HCT116 (cell line): Measurements from ENCODE around the gene MYRFL. TPM values are rescaled to one million over a fixed set of nuclear protein-coding genes. Genes with fewer than 3 reads are reported as not detected.

Experiments
- ATAC-seq: fragments of 200-7000 bp; cut with Tn5 transposase; 2 replicates; pipeline ENCODE4 v1.9.1; 2020; ENCODE audit warnings: mild to moderate bottlenecking, moderate library complexity
- BruUV-seq: library from RNA; stranded (reverse); fragments of 400-500 nt; replicated peaks from 2 replicates; lab custom pipeline; 2021; lab: Mats Ljungman, UMichigan
- CTCF ChIA-PET: fragments of 300-600 bp; sonication (Branson Sonifier 250); formaldehyde crosslinking; loops from one replicate; lab custom pipeline; 2021; ENCODE audit warnings: antibody characterized with exemption; lab: Charles Lee
- POLR2A ChIA-PET: fragments of 300-600, 350-600 bp; sonication (Branson Sonifier 250); formaldehyde crosslinking; loops from one replicate; lab custom pipeline; 2021; ENCODE audit warnings: antibody characterized with exemption; lab: Charles Lee
- RAD21 ChIA-PET, 2 experiments: fragments of 300-600 bp; sonication (Branson Sonifier 250); formaldehyde crosslinking; loops; one replicate each; lab custom pipeline; 2023; ENCODE audit warnings: low total read pairs in 2 of 2; ENCODE audit not compliant: uncharacterized antibody in 2 of 2, unreplicated experiment in 2 of 2, low non-redundant PET in 1 of 2; lab: Charles Lee
- DNase-seq: peaks from one replicate; pipeline ENCODE4 v3.0.0-alpha.2; 2010; ENCODE audit warnings: low read depth, low spot score
- H2AFZ ChIP-seq: fragments of 200-600 bp; shearing (Covaris generic), sonication (generic); 2 replicates; pipeline ENCODE4 v1.6.1; 2017; ENCODE audit warnings: low read depth, mixed run types, mixed read lengths, antibody characterized with exemption, low read length; ENCODE audit not compliant: poor library complexity, severe bottlenecking
- H3K27ac ChIP-seq: 2 replicates; pipeline ENCODE4 v1.5.1; 2012; ENCODE audit warnings: low read depth, low read length
- H3K27me3 ChIP-seq: fragments of 200-600 bp; sonication (generic); 2 replicates; pipeline ENCODE4 v1.6.1; 2016; ENCODE audit warnings: mixed run types, low read length, mixed read lengths; ENCODE audit not compliant: insufficient read depth
- H3K36me3 ChIP-seq, 2 experiments: fragments of 200-500 bp in 1 of 2; fragments of 200-600 bp in 1 of 2; sonication (Bioruptor generic) in 1 of 2; sonication (generic) in 1 of 2; 2 replicates each; pipeline versions ENCODE4 v1.5.1 to v1.6.1; 2014 to 2016; ENCODE audit warnings: low read length in 2 of 2, inconsistent platforms in 1 of 2, mixed read lengths in 1 of 2, mixed run types in 1 of 2; ENCODE audit not compliant: insufficient read depth in 2 of 2, control insufficient read depth in 1 of 2
- H3K4me1 ChIP-seq, 2 experiments: fragments of 200-600 bp in 1 of 2; sonication (generic) in 1 of 2; 2 replicates each; pipeline versions ENCODE4 v1.5.1 to v1.6.1; 2012 to 2017; ENCODE audit warnings: low read length in 2 of 2, inconsistent platforms in 1 of 2, mild to moderate bottlenecking in 1 of 2, mixed read lengths in 1 of 2, mixed run types in 1 of 2, moderate library complexity in 1 of 2; ENCODE audit not compliant: insufficient read depth in 2 of 2, control insufficient read depth in 1 of 2
- H3K4me2 ChIP-seq: fragments of 200-600 bp; sonication (generic); 2 replicates; pipeline ENCODE4 v1.6.1; 2017; ENCODE audit warnings: mixed run types, low read length, mixed read lengths
- H3K4me3 ChIP-seq, 2 experiments: fragments of 200-600 bp in 1 of 2; sonication (generic) in 1 of 2; replicated peaks in 1 of 2; 2 replicates each; pipeline ENCODE4 v1.5.1; 2011 to 2016; ENCODE audit warnings: low read length in 2 of 2, control low read depth in 1 of 2, low read depth in 1 of 2, mild to moderate bottlenecking in 1 of 2, mixed read lengths in 1 of 2, mixed run types in 1 of 2
- H3K79me2 ChIP-seq: fragments of 200-600 bp; sonication (generic); 2 replicates; pipeline ENCODE4 v1.6.1; 2017; ENCODE audit warnings: mild to moderate bottlenecking, mixed run types, low read length, moderate library complexity, mixed read lengths; ENCODE audit not compliant: insufficient read depth
- H3K9ac ChIP-seq: fragments of 200-600 bp; sonication (generic); 2 replicates; pipeline ENCODE4 v1.6.1; 2016; ENCODE audit warnings: low read length, mixed read lengths
- H3K9me2 ChIP-seq: fragments of 200-600 bp; sonication (generic), shearing (Covaris generic); 2 replicates; pipeline ENCODE4 v1.6.1; 2017; ENCODE audit warnings: mixed run types, mild to moderate bottlenecking, moderate library complexity; ENCODE audit not compliant: insufficient read depth
- H3K9me3 ChIP-seq, 2 experiments: fragments of 200-500 bp in 1 of 2; fragments of 200-600 bp in 1 of 2; sonication (Bioruptor generic) in 1 of 2; sonication (generic) in 1 of 2; 2 replicates each; pipeline ENCODE4 v1.6.1; 2014 to 2017; ENCODE audit warnings: low read length in 2 of 2, mixed read lengths in 2 of 2, inconsistent platforms in 1 of 2, low read depth in 1 of 2, mild to moderate bottlenecking in 1 of 2, mixed run types in 1 of 2, moderate library complexity in 1 of 2; ENCODE audit not compliant: control insufficient read depth in 1 of 2, insufficient read depth in 1 of 2
- H4K20me1 ChIP-seq: fragments of 200-600 bp; sonication (generic), shearing (Covaris generic); 2 replicates; pipeline ENCODE4 v1.6.1; 2017; ENCODE audit warnings: mixed run types, mild to moderate bottlenecking, moderate library complexity; ENCODE audit not compliant: insufficient read depth
- CBX3 ChIP-seq: IDR thresholded peaks from 2 replicates; pipeline ENCODE4 v1.6.1; 2012; ENCODE audit warnings: low read depth
- CEBPB ChIP-seq: IDR thresholded peaks from 2 replicates; pipeline ENCODE4 v1.6.1; 2012; ENCODE audit warnings: low read depth
- EGR1 ChIP-seq: IDR thresholded peaks from 2 replicates; pipeline ENCODE4 v1.6.1; 2012; ENCODE audit warnings: low read depth
- FOSL1 ChIP-seq: IDR thresholded peaks from 2 replicates; pipeline ENCODE4 v1.6.1; 2012; ENCODE audit warnings: low read depth
- POLR2AphosphoS5 ChIP-seq: IDR thresholded peaks from 2 replicates; pipeline ENCODE4 v1.6.1; 2011; ENCODE audit warnings: mild to moderate bottlenecking, low read depth, low read length, moderate library complexity
- SP1 ChIP-seq: IDR thresholded peaks from 2 replicates; pipeline ENCODE4 v1.6.1; 2012; ENCODE audit warnings: low read depth
- SRF ChIP-seq: IDR thresholded peaks from 2 replicates; pipeline ENCODE4 v1.6.1; 2012; ENCODE audit warnings: low read depth
- ZNF274 ChIP-seq: fragments of 200-500 bp; sonication (Bioruptor generic); IDR thresholded peaks from 2 replicates; pipeline ENCODE4 v1.6.1; 2014; ENCODE audit warnings: mild to moderate bottlenecking, low read depth, low read length, inconsistent platforms
- intact Hi-C: fragments of 100-400 bp; cut with micrococcal nuclease; formaldehyde crosslinking; loops from 2 replicates; pipeline ENCODE4 v1.10.0; 2022
- total RNA-seq: library from RNA; stranded (reverse); gene quantifications from one replicate; pipeline ENCODE4 v1.2.1, GENCODE V29; 2021; ENCODE audit not compliant: unreplicated experiment
- TF ChIP-seq, protein P1 (sequence below): IDR thresholded peaks from 2 replicates; pipeline ENCODE4 v1.6.1; 2012
- TF ChIP-seq, protein P2 (sequence below), 3 experiments: fragments of 200-600 bp in 1 of 3; sonication (generic) in 1 of 3; IDR thresholded peaks in 2 of 3; conservative IDR thresholded peaks in 1 of 3; 2 replicates each; pipeline ENCODE4 v1.5.1; 2012 to 2017; ENCODE audit warnings: low read depth in 2 of 3, low read length in 2 of 3, antibody characterized with exemption in 1 of 3, borderline replicate concordance in 1 of 3, control low read depth in 1 of 3, mild to moderate bottlenecking in 1 of 3, mixed read lengths in 1 of 3, mixed run types in 1 of 3, moderate library complexity in 1 of 3; ENCODE audit not compliant: insufficient read depth in 1 of 3
- TF ChIP-seq, protein P3 (sequence below): IDR thresholded peaks from 2 replicates; pipeline ENCODE4 v1.6.1; 2012; ENCODE audit warnings: low read depth
- TF ChIP-seq, protein P4 (sequence below): IDR thresholded peaks from 2 replicates; pipeline ENCODE4 v1.6.1; 2011; ENCODE audit warnings: mild to moderate bottlenecking, low read length, moderate library complexity; ENCODE audit not compliant: insufficient replicate concordance; ENCODE audit errors: extremely low read depth

Gene MYRFL
- total RNA-seq, 1 experiment from 2014 or later = 0.30 TPM

DNA sequence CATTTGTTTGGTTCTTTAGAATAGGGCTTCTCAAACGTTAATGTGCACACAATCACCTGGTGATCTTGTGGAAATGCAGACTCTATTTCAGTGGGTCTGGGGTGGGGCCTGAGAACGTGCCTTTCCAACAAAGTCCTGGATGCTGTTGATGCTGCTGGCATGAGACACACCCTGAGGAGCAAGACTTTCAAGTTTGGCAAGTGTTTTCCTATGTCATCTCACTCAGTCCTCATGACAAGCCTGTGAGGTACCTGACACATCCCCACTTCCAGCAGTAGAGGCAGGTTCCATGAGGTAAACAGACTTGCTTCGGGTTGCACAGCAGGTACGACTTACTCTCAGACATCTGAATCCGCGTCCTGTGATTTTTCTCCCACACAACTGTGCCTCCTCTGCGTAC, 147.1 kb downstream of the MYRFL start:
- TF ChIP-seq, protein P1, sequence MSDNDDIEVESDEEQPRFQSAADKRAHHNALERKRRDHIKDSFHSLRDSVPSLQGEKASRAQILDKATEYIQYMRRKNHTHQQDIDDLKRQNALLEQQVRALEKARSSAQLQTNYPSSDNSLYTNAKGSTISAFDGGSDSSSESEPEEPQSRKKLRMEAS = no peak
- TF ChIP-seq ZNF274 = no peak
- no peak for TF ChIP-seq CBX3
- TF ChIP-seq POLR2AphosphoS5 = no peak
- no peak for TF ChIP-seq CEBPB
- no peak for TF ChIP-seq EGR1
- TF ChIP-seq, protein P2, sequence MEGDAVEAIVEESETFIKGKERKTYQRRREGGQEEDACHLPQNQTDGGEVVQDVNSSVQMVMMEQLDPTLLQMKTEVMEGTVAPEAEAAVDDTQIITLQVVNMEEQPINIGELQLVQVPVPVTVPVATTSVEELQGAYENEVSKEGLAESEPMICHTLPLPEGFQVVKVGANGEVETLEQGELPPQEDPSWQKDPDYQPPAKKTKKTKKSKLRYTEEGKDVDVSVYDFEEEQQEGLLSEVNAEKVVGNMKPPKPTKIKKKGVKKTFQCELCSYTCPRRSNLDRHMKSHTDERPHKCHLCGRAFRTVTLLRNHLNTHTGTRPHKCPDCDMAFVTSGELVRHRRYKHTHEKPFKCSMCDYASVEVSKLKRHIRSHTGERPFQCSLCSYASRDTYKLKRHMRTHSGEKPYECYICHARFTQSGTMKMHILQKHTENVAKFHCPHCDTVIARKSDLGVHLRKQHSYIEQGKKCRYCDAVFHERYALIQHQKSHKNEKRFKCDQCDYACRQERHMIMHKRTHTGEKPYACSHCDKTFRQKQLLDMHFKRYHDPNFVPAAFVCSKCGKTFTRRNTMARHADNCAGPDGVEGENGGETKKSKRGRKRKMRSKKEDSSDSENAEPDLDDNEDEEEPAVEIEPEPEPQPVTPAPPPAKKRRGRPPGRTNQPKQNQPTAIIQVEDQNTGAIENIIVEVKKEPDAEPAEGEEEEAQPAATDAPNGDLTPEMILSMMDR (IDR thresholded peaks at IDR 0.05 in 2 of 3, conservative IDR thresholded peaks at IDR 0.05 in 1 of 3; ENCODE audit: borderline replicate concordance in 1 of 3, insufficient read depth in 1 of 3, low read depth in 2 of 3, low read length in 2 of 3) = no peak
- TF ChIP-seq SP1 = no peak
- TF ChIP-seq SRF = no peak
- TF ChIP-seq, protein P3, sequence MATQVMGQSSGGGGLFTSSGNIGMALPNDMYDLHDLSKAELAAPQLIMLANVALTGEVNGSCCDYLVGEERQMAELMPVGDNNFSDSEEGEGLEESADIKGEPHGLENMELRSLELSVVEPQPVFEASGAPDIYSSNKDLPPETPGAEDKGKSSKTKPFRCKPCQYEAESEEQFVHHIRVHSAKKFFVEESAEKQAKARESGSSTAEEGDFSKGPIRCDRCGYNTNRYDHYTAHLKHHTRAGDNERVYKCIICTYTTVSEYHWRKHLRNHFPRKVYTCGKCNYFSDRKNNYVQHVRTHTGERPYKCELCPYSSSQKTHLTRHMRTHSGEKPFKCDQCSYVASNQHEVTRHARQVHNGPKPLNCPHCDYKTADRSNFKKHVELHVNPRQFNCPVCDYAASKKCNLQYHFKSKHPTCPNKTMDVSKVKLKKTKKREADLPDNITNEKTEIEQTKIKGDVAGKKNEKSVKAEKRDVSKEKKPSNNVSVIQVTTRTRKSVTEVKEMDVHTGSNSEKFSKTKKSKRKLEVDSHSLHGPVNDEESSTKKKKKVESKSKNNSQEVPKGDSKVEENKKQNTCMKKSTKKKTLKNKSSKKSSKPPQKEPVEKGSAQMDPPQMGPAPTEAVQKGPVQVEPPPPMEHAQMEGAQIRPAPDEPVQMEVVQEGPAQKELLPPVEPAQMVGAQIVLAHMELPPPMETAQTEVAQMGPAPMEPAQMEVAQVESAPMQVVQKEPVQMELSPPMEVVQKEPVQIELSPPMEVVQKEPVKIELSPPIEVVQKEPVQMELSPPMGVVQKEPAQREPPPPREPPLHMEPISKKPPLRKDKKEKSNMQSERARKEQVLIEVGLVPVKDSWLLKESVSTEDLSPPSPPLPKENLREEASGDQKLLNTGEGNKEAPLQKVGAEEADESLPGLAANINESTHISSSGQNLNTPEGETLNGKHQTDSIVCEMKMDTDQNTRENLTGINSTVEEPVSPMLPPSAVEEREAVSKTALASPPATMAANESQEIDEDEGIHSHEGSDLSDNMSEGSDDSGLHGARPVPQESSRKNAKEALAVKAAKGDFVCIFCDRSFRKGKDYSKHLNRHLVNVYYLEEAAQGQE = no peak
- TF ChIP-seq FOSL1 = no peak
- TF ChIP-seq, protein P4, sequence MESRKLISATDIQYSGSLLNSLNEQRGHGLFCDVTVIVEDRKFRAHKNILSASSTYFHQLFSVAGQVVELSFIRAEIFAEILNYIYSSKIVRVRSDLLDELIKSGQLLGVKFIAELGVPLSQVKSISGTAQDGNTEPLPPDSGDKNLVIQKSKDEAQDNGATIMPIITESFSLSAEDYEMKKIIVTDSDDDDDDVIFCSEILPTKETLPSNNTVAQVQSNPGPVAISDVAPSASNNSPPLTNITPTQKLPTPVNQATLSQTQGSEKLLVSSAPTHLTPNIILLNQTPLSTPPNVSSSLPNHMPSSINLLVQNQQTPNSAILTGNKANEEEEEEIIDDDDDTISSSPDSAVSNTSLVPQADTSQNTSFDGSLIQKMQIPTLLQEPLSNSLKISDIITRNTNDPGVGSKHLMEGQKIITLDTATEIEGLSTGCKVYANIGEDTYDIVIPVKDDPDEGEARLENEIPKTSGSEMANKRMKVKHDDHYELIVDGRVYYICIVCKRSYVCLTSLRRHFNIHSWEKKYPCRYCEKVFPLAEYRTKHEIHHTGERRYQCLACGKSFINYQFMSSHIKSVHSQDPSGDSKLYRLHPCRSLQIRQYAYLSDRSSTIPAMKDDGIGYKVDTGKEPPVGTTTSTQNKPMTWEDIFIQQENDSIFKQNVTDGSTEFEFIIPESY = no peak
- intact Hi-C loops = no loop called here
- H3K4me3 ChIP-seq = no peak overlapping the region
- CTCF ChIA-PET = no interaction called here
- H3K9me3 ChIP-seq = no peaks in the 10 kb centered on the region
- H3K27ac ChIP-seq = no peak overlapping the region
- peaks cover 0 to under 1% of the 10 kb centered on the region in 2 experiments; a peak in 1 of 4 replicates for H3K4me1 ChIP-seq
- no peaks in the 10 kb centered on the region for H3K27me3 ChIP-seq
- POLR2A ChIA-PET = no interaction called here
- no peak for DNase-seq
- BruUV-seq = no TSS peak
- H2AFZ ChIP-seq = no peak overlapping the region
- no peaks in the 10 kb centered on the region for H3K36me3 ChIP-seq
- RAD21 ChIA-PET = no interaction called here
- no peaks in the 10 kb centered on the region for H3K79me2 ChIP-seq
- H3K4me2 ChIP-seq = no peak overlapping the region
- no peak overlapping the region for H3K9ac ChIP-seq
- no peaks in the 10 kb centered on the region for H4K20me1 ChIP-seq
- no peak for ATAC-seq
- H3K9me2 ChIP-seq = no peaks in the 10 kb centered on the region
